ENCODE data around the gene GALR1.

GALR1 gene

GRCh38 chr18:77305676-77306075, 56.0 kb downstream of the GALR1 start:
- H3K36me3 ChIP-seq (ENCODE audit: insufficient read depth, low read length) = no peaks in the 10 kb centered on the region
- no peaks in the 10 kb centered on the region for H3K27me3 ChIP-seq (ENCODE audit: insufficient read depth, low read length, poor library complexity, severe bottlenecking)
- no peaks in the 10 kb centered on the region for H3K9me3 ChIP-seq (ENCODE audit: insufficient read depth, low read depth, low read length)
- H3K79me2 ChIP-seq (ENCODE audit: insufficient read depth, low read length) = no peaks in the 10 kb centered on the region
- H3K9ac ChIP-seq (ENCODE audit: low read depth, low read length, poor library complexity, severe bottlenecking) = no peak overlapping the region
- no peaks in the 10 kb centered on the region for H4K20me1 ChIP-seq (ENCODE audit: insufficient read depth, low read length, poor library complexity, severe bottlenecking)
- no peak for TF ChIP-seq CTCF (conservative IDR thresholded peaks at IDR 0.05; ENCODE audit: low read length)
- TF ChIP-seq EZH2phosphoT487 (IDR thresholded peaks at IDR 0.05; ENCODE audit: borderline replicate concordance) = no peak
- H2AFZ ChIP-seq (ENCODE audit: low read length) = no peak overlapping the region
- H3K9me2 ChIP-seq (replicated peaks; ENCODE audit: low read depth, low read length) = no peaks in the 10 kb centered on the region
- H3F3A ChIP-seq (ENCODE audit: low read depth) = no peaks in the 10 kb centered on the region
- H3K4me3 ChIP-seq (ENCODE audit: low read length, poor library complexity, severe bottlenecking) = no peak overlapping the region
- H3K4me2 ChIP-seq (ENCODE audit: low read depth, low read length, poor library complexity, severe bottlenecking) = no peak overlapping the region
- H3K4me1 ChIP-seq (ENCODE audit: insufficient read depth, low read length, poor library complexity, severe bottlenecking) = no peaks in the 10 kb centered on the region

- Histone ChIP-seq H3K36me3 (ENCODE audit: insufficient read depth, low read length) (no peaks in the 10 kb centered on the region), H3F3A (ENCODE audit: low read depth) (no peaks in the 10 kb centered on the region), H3K4me2 (ENCODE audit: low read depth, low read length, poor library complexity, severe bottlenecking) (no peak overlapping the region), H3K4me1 (ENCODE audit: insufficient read depth, low read length, poor library complexity, severe bottlenecking) (no peaks in the 10 kb centered on the region), H3K4me3 (ENCODE audit: low read length, poor library complexity, severe bottlenecking) (no peak overlapping the region), H3K79me2 (ENCODE audit: insufficient read depth, low read length) (no peaks in the 10 kb centered on the region), H3K9me2 (replicated peaks; ENCODE audit: low read depth, low read length) (no peaks in the 10 kb centered on the region), H3K27me3 (ENCODE audit: insufficient read depth, low read length, poor library complexity, severe bottlenecking) (no peaks in the 10 kb centered on the region), H3K9me3 (ENCODE audit: insufficient read depth, low read depth, low read length) (no peaks in the 10 kb centered on the region), H2AFZ (ENCODE audit: low read length) (no peak overlapping the region), H3K9ac (ENCODE audit: low read depth, low read length, poor library complexity, severe bottlenecking) (no peak overlapping the region), H4K20me1 (ENCODE audit: insufficient read depth, low read length, poor library complexity, severe bottlenecking) (no peaks in the 10 kb centered on the region)
- TF ChIP-seq CTCF (conservative IDR thresholded peaks at IDR 0.05; ENCODE audit: low read length) = no peak
- TF ChIP-seq EZH2phosphoT487 (IDR thresholded peaks at IDR 0.05; ENCODE audit: borderline replicate concordance) = no peak
Measured at GRCh38 chr18:77308216-77308615, 58.6 kb downstream of the GALR1 start.

- Histone ChIP-seq H3F3A (ENCODE audit: low read depth) (no peaks in the 10 kb centered on the region), H3K9me2 (replicated peaks; ENCODE audit: low read depth, low read length) (no peaks in the 10 kb centered on the region), H3K4me1 (ENCODE audit: insufficient read depth, low read length, poor library complexity, severe bottlenecking) (no peaks in the 10 kb centered on the region), H3K79me2 (ENCODE audit: insufficient read depth, low read length) (no peaks in the 10 kb centered on the region), H3K36me3 (ENCODE audit: insufficient read depth, low read length) (no peaks in the 10 kb centered on the region), H3K4me3 (ENCODE audit: low read length, poor library complexity, severe bottlenecking) (no peak overlapping the region), H3K9me3 (ENCODE audit: insufficient read depth, low read depth, low read length) (no peaks in the 10 kb centered on the region), H3K27me3 (ENCODE audit: insufficient read depth, low read length, poor library complexity, severe bottlenecking) (no peaks in the 10 kb centered on the region), H2AFZ (ENCODE audit: low read length) (no peak overlapping the region), H4K20me1 (ENCODE audit: insufficient read depth, low read length, poor library complexity, severe bottlenecking) (no peaks in the 10 kb centered on the region), H3K4me2 (ENCODE audit: low read depth, low read length, poor library complexity, severe bottlenecking) (no peak overlapping the region), H3K9ac (ENCODE audit: low read depth, low read length, poor library complexity, severe bottlenecking) (no peak overlapping the region)
- no peak for TF ChIP-seq CTCF (conservative IDR thresholded peaks at IDR 0.05; ENCODE audit: low read length)
- TF ChIP-seq EZH2phosphoT487 (IDR thresholded peaks at IDR 0.05; ENCODE audit: borderline replicate concordance) = no peak
Measured at GRCh38 chr18:77314511-77314910, 64.9 kb downstream of the GALR1 start.
